HepG2 (cell line): ENCODE data around the gene PRIM2. TPM values are rescaled to one million over a fixed set of nuclear protein-coding genes. Genes with fewer than 3 reads are reported as not detected.
A peak's percentile ranks its signal among the peaks of the same experiment; 100 is the strongest.
"Not testable (repeated sequence)": the region's sequence is repeated elsewhere in the genome, so short reads cannot be mapped to it uniquely, and the experiment has no call there.

ENCODE experiments used
- ATAC-seq: fragments of 200-7000 bp; cut with Tn5 transposase; 3 replicates; pipeline ENCODE4 v1.9.1; 2020; ENCODE audit warnings: mild to moderate bottlenecking, moderate library complexity
- BruUV-seq: library from RNA; stranded (reverse); fragments of 400-500 nt; replicated peaks from 2 replicates; lab custom pipeline; 2021; lab: Mats Ljungman, UMichigan
- CTCF ChIA-PET: fragments of 300-600 bp; formaldehyde crosslinking; extraction: SDS; loops from one replicate; lab custom pipeline; 2021; ENCODE audit warnings: low total read pairs, inconsistent platforms, low intra/inter-chr PET ratio; lab: Yijun Ruan, JAX
- POLR2A ChIA-PET: fragments of 350-600 bp; sonication (Branson Sonifier 250); formaldehyde crosslinking; loops from one replicate; lab custom pipeline; 2020; ENCODE audit warnings: antibody characterized with exemption, inconsistent platforms; lab: Yijun Ruan, JAX
- DNase-seq: peaks from one replicate; pipeline ENCODE4 v3.0.0-alpha.2; 2015; ENCODE audit warnings: low spot score
- FAIRE-seq: peaks from 3 replicates; lab custom pipeline; 2011; peaks lifted over from hg19 to GRCh38; lab: Jason Lieb, UNC
- H2AFZ ChIP-seq: one replicate; pipeline ENCODE4 v1.6.1; 2011; ENCODE audit warnings: low read length, inconsistent platforms
- H3K27ac ChIP-seq: fragments of 300-600 bp; 3 replicates; pipeline ENCODE4 v1.8.0; 2011; ENCODE audit warnings: mixed run types, mild to moderate bottlenecking, mixed read lengths, low read length, inconsistent platforms; ENCODE audit not compliant: insufficient read depth; ENCODE audit errors: extremely low read length
- H3K27me3 ChIP-seq, 2 experiments: fragments of 200-600 bp in 1 of 2; 2 replicates in 1 of 2; 3 replicates in 1 of 2; pipeline versions ENCODE4 v1.6.0 to v1.8.0; 2011; ENCODE audit warnings: low read length in 2 of 2, mild to moderate bottlenecking in 2 of 2, moderate library complexity in 2 of 2, inconsistent platforms in 1 of 2; ENCODE audit not compliant: insufficient read depth in 2 of 2, control insufficient read depth in 1 of 2
- H3K36me3 ChIP-seq, 2 experiments: fragments of 200-600 bp in 1 of 2; replicated peaks in 1 of 2; 2 replicates in 1 of 2; 3 replicates in 1 of 2; pipeline versions ENCODE4 v1.5.1 to v1.8.0; 2011; ENCODE audit warnings: low read length in 2 of 2, inconsistent platforms in 1 of 2; ENCODE audit not compliant: insufficient read depth in 2 of 2, control insufficient read depth in 1 of 2
- H3K4me1 ChIP-seq: 2 replicates; pipeline ENCODE4 v1.5.1; 2012; ENCODE audit warnings: low read length, inconsistent platforms; ENCODE audit not compliant: insufficient read depth
- H3K4me2 ChIP-seq: 2 replicates; pipeline ENCODE4 v1.6.0; 2011; ENCODE audit warnings: low read depth, low read length, inconsistent platforms
- H3K4me3 ChIP-seq, 3 experiments: fragments of 200-600 bp in 1 of 3; sonication (generic), shearing (Covaris generic) in 1 of 3; replicated peaks in 1 of 3; 2 replicates each; pipeline ENCODE4 v1.5.1; 2011 to 2016; ENCODE audit warnings: low read length in 3 of 3, inconsistent platforms in 2 of 3, low read depth in 2 of 3, mild to moderate bottlenecking in 2 of 3, control low read depth in 1 of 3, mixed read lengths in 1 of 3; ENCODE audit not compliant: insufficient read depth in 1 of 3
- H3K79me2 ChIP-seq: one replicate; pipeline ENCODE4 v1.6.1; 2011; ENCODE audit warnings: low read length, inconsistent platforms; ENCODE audit not compliant: insufficient read depth
- H3K9ac ChIP-seq: 2 replicates; pipeline ENCODE4 v1.6.0; 2011; ENCODE audit warnings: mild to moderate bottlenecking, low read depth, low read length, inconsistent platforms; ENCODE audit not compliant: insufficient read depth
- H3K9me3 ChIP-seq: 2 replicates; pipeline ENCODE4 v1.5.1; 2012; ENCODE audit warnings: mild to moderate bottlenecking, low read length
- H4K20me1 ChIP-seq: 2 replicates; pipeline ENCODE4 v1.6.0; 2011; ENCODE audit warnings: inconsistent platforms, mild to moderate bottlenecking, low read length, moderate library complexity; ENCODE audit not compliant: insufficient read depth
- MAFF ChIP-seq: IDR thresholded peaks from 2 replicates; pipeline ENCODE4 v1.6.1; 2011; ENCODE audit warnings: low read depth, low read length, improper control_type of control experiment
- MAFK ChIP-seq, 2 experiments: IDR thresholded peaks in 1 of 2; conservative IDR thresholded peaks in 1 of 2; 2 replicates each; pipeline ENCODE4 v1.6.1; 2011; ENCODE audit warnings: improper control_type of control experiment in 2 of 2, low read length in 2 of 2
- WGBS: methylation state at CpG from one replicate; pipeline ENCODE4 v1.1.6; 2017; ENCODE audit warnings: low lambda C conversion rate; 5-methylcytosine and 5-hydroxymethylcytosine counted together
- in situ Hi-C: cut with HindIII; loops from 2 replicates; pipeline ENCODE4 v1.10.0; 2017; ENCODE audit warnings: low pct_unique_long_range_greater_than_20kb; ENCODE audit not compliant: extremely low pct_ligation_motif_present
- intact Hi-C: fragments of 100-400 bp; cut with micrococcal nuclease; formaldehyde crosslinking; loops from one replicate; pipeline ENCODE4 v1.10.0; 2022; ENCODE audit not compliant: unreplicated experiment
- polyA plus RNA-seq, 8 experiments: library from polyadenylated mRNA; depleted of rRNA in 3 of 8; stranded (reverse) in 7 of 8; unstranded in 1 of 8; fragments of >200 nt; fragmentation: Illumina TruSeq in 4 of 8; extraction: Trizol in 4 of 8; gene quantifications; 2 replicates each; pipeline versions ENCODE4 v1.2.1 to v1.2.3, GENCODE V29; 2011 to 2016; ENCODE audit warnings: low read depth in 4 of 8, missing spikeins in 1 of 8, mixed read lengths in 1 of 8; ENCODE audit not compliant: insufficient read depth in 1 of 8
- total RNA-seq, 5 experiments: library from RNA; depleted of rRNA; stranded (reverse); fragments of >200 nt; fragmentation: Illumina TruSeq; extraction: Trizol; gene quantifications; 2 replicates each; pipeline ENCODE4 v1.2.3, GENCODE V29; 2016; ENCODE audit warnings: low read depth in 1 of 5

PRIM2 gene
- total and polyA plus RNA-seq, 2 of the 13 experiments (the other 11 are each of a cell fraction or from before 2014, with no cell fraction given), result 8.0 to 52.7 TPM

DNA sequence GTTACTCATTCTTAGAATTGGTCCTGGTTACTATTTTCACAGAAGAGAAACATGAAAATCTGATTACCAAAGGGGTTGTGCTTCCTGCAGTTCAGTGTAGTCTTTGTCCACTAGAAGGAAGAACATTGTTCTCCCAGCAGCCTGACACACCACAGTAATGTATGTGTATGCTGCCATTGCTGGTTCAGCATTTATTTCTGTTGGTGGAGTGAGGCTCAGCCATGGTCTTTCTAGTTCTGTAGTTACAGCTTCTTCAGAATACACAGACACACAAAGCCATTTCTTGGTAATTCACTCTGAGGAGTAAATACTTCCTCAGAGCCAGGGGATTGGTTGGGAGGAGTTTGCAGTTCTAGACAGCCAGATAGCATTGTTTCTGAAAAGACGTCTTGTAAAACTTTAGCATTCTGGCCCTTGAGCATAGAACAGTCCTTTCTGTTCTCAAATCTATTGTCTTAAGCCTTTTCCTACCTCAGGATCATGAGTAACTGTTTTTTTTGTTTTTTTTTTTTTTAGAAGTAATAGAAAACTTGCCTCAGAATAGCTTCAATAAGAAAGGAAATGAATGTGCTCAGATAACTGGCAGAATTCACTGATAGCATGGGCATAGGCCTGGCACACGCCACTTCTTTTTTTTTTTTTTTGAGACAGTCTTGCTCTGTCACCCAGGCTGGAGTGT, 128.5 kb downstream of the PRIM2 start:
- H3K9ac ChIP-seq, intact Hi-C loops, H3K4me3 ChIP-seq, in situ Hi-C loops, H3K36me3 ChIP-seq, H3K9me3 ChIP-seq, DNase-seq, BruUV-seq, H4K20me1 ChIP-seq, CTCF ChIA-PET, FAIRE-seq, H2AFZ ChIP-seq, POLR2A ChIA-PET, H3K4me2 ChIP-seq, H3K27ac ChIP-seq, H3K27me3 ChIP-seq, H3K4me1 ChIP-seq, H3K79me2 ChIP-seq: not testable (repeated sequence)
- ATAC-seq, result peak; percentile 53; the same call in 2 of the 3 replicates
- 96% methylated on average over 2 of the region's 2 CpGs for WGBS
- peak; percentile 51 for TF ChIP-seq MAFF
- peak; percentile 49 to 59; a peak in 3 of 4 replicates for TF ChIP-seq MAFK (conservative IDR thresholded peaks at IDR 0.05 in 1 of 2, IDR thresholded peaks at IDR 0.05 in 1 of 2; ENCODE audit: low read length in 2 of 2)

- H3K27ac ChIP-seq, POLR2A ChIA-PET, H3K36me3 ChIP-seq, intact Hi-C loops, H3K27me3 ChIP-seq, DNase-seq, H4K20me1 ChIP-seq, H3K79me2 ChIP-seq, H3K4me1 ChIP-seq, H3K4me3 ChIP-seq, in situ Hi-C loops, ATAC-seq, H3K4me2 ChIP-seq, H2AFZ ChIP-seq, H3K9me3 ChIP-seq, CTCF ChIA-PET, H3K9ac ChIP-seq, BruUV-seq, FAIRE-seq: not testable (repeated sequence)
- 97% methylated on average over 1 of the region's 1 CpG for WGBS
These were observed 132.2 kb downstream of the PRIM2 start for GRCh38 chr6:57449496-57450066.
